IMR-90 (cell line): Measurements from ENCODE around the gene LRIG1.

Experiments
- CTCF ChIP-seq: conservative IDR thresholded peaks from 2 replicates; pipeline ENCODE4 v1.5.1; 2012; ENCODE audit warnings: mild to moderate bottlenecking, low read depth, low read length, improper control_type of control experiment
- FOS ChIP-seq: fragments of 150-350 bp; IDR thresholded peaks from 2 replicates; pipeline ENCODE4 v1.6.1; 2016; ENCODE audit warnings: low read depth, low read length
- MAFK ChIP-seq: IDR thresholded peaks from 2 replicates; pipeline ENCODE4 v1.6.1; 2012; ENCODE audit warnings: low read depth, low read length, improper control_type of control experiment
- MXI1 ChIP-seq: IDR thresholded peaks from 2 replicates; pipeline ENCODE4 v1.6.1; 2012; ENCODE audit warnings: low read depth, mild to moderate bottlenecking, low read length, moderate library complexity, borderline replicate concordance
- POLR2A ChIP-seq: IDR thresholded peaks from 2 replicates; pipeline ENCODE4 v1.6.1; 2012; ENCODE audit warnings: mild to moderate bottlenecking, low read depth, low read length
- RAD21 ChIP-seq: IDR thresholded peaks from 2 replicates; pipeline ENCODE4 v1.6.1; 2012; ENCODE audit warnings: low read length, improper control_type of control experiment
- RCOR1 ChIP-seq: IDR thresholded peaks from 2 replicates; pipeline ENCODE4 v1.6.1; 2012; ENCODE audit warnings: mild to moderate bottlenecking, low read length, improper control_type of control experiment; ENCODE audit not compliant: insufficient replicate concordance
- RFX5 ChIP-seq: IDR thresholded peaks from 2 replicates; pipeline ENCODE4 v1.8.0; 2012; ENCODE audit warnings: low read depth, mild to moderate bottlenecking, low read length, moderate library complexity
- SMC3 ChIP-seq: fragments of 150-350 bp; IDR thresholded peaks from 2 replicates; pipeline ENCODE4 v1.6.1; 2016; ENCODE audit warnings: low read depth, mild to moderate bottlenecking, antibody characterized with exemption, low read length, moderate library complexity
- USF2 ChIP-seq: fragments of 150-350 bp; IDR thresholded peaks from 2 replicates; pipeline ENCODE4 v1.6.1; 2017; ENCODE audit warnings: mild to moderate bottlenecking, antibody characterized with exemption, low read length, low read depth

DNA sequence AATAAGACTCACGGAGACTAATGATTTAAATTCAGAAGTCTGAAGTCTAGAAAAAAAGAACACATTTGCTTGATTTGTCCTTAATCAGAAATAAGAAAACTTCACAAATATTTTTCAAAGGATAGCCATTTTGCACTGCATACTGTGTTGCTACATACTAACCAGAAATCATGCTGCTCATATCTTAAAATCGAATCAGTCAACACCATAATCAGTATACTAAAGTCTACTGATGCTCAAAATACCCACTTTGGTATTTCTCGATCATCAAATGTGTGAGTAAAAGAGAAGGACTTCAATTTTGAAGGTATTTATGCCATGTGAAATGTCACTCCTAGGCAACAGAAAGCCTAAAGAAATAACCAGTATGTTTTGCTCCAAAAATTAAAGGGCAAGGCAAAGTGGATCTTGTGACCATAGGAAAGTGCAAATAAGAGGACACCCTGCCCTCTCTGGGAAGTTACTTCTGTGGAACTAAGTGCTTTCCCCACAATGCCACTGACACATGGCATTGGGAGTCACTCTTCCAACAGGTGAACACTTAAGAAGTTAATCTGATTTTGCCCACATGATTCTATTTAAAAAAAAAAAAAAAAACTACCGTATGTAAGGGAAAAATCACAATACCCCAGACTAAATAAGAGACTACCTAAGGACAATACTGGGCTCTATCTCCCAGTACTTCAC is 2.7 kb downstream of the LRIG1 start:
- TF ChIP-seq CTCF (no peak), RCOR1 (no peak), RFX5 (no peak), RAD21 (no peak), SMC3 (no peak), POLR2A (no peak), MAFK (no peak), USF2 (no peak), FOS (no peak), MXI1 (no peak)
